GM12878 (cell line): Measurements from ENCODE around the gene ATXN7L1.

Source experiments
- BHLHE40 ChIP-seq, 2 experiments: fragments of 450-650 bp in 1 of 2; IDR thresholded peaks; 2 replicates each; pipeline ENCODE4 v1.6.1; 2011 to 2017; ENCODE audit warnings: low read depth in 2 of 2, borderline replicate concordance in 1 of 2, improper control_type of control experiment in 1 of 2, low read length in 1 of 2, mild to moderate bottlenecking in 1 of 2
- EGR1 ChIP-seq, 2 experiments: IDR thresholded peaks; 1 replicate in 1 of 2; 2 replicates in 1 of 2; pipeline ENCODE4 v1.6.1; 2011 to 2012; ENCODE audit warnings: low read depth in 2 of 2, low read length in 2 of 2, borderline replicate concordance in 1 of 2, mild to moderate bottlenecking in 1 of 2, moderate library complexity in 1 of 2
- EP300 ChIP-seq, 2 experiments: fragments of 150-350 bp in 1 of 2; IDR thresholded peaks; 2 replicates each; pipeline ENCODE4 v1.6.1; 2011 to 2012; ENCODE audit warnings: low read depth in 2 of 2, low read length in 2 of 2, borderline replicate concordance in 1 of 2, improper control_type of control experiment in 1 of 2, inconsistent platforms in 1 of 2; ENCODE audit not compliant: control insufficient read depth in 1 of 2
- HDGF ChIP-seq: fragments of 450-650 bp; IDR thresholded peaks from 2 replicates; pipeline ENCODE4 v1.6.1; 2016; ENCODE audit warnings: antibody characterized with exemption
- PBX3 ChIP-seq: IDR thresholded peaks from 2 replicates; pipeline ENCODE4 v1.6.1; 2011; ENCODE audit warnings: mild to moderate bottlenecking, low read depth, low read length, moderate library complexity; ENCODE audit not compliant: insufficient replicate concordance
- RAD21 ChIP-seq: IDR thresholded peaks from 2 replicates; pipeline ENCODE4 v1.6.1; 2011; ENCODE audit warnings: mild to moderate bottlenecking, low read depth, low read length, moderate library complexity; ENCODE audit not compliant: insufficient read depth
- SMC3 ChIP-seq: IDR thresholded peaks from 2 replicates; pipeline ENCODE4 v1.6.1; 2011; ENCODE audit warnings: low read length, improper control_type of control experiment, borderline replicate concordance
- SREBF2 ChIP-seq: IDR thresholded peaks from 2 replicates; pipeline ENCODE4 v1.6.1; 2012; ENCODE audit warnings: mild to moderate bottlenecking, low read length
- USF2 ChIP-seq: IDR thresholded peaks from 2 replicates; pipeline ENCODE4 v1.6.1; 2011; ENCODE audit warnings: low read depth, low read length, improper control_type of control experiment, borderline replicate concordance
- YY1 ChIP-seq: IDR thresholded peaks from 2 replicates; pipeline ENCODE4 v1.6.1; 2011; ENCODE audit warnings: low read depth, mild to moderate bottlenecking, low read length
- ZNF384 ChIP-seq: IDR thresholded peaks from 2 replicates; pipeline ENCODE4 v1.6.1; 2012; ENCODE audit warnings: low read depth, mild to moderate bottlenecking, low read length, improper control_type of control experiment, borderline replicate concordance
- TF ChIP-seq, protein P1 (sequence below), 3 experiments: IDR thresholded peaks in 2 of 3; conservative IDR thresholded peaks in 1 of 3; 2 replicates each; pipeline ENCODE4 v1.5.1; 2011; ENCODE audit warnings: low read depth in 3 of 3, low read length in 3 of 3, mild to moderate bottlenecking in 3 of 3, control low read depth in 2 of 3, moderate library complexity in 2 of 3, inconsistent platforms in 1 of 3, mixed read lengths in 1 of 3; ENCODE audit not compliant: control insufficient read depth in 2 of 3, insufficient read depth in 1 of 3; ENCODE audit errors: extremely low read depth in 1 of 3

- TF ChIP-seq, protein P1, sequence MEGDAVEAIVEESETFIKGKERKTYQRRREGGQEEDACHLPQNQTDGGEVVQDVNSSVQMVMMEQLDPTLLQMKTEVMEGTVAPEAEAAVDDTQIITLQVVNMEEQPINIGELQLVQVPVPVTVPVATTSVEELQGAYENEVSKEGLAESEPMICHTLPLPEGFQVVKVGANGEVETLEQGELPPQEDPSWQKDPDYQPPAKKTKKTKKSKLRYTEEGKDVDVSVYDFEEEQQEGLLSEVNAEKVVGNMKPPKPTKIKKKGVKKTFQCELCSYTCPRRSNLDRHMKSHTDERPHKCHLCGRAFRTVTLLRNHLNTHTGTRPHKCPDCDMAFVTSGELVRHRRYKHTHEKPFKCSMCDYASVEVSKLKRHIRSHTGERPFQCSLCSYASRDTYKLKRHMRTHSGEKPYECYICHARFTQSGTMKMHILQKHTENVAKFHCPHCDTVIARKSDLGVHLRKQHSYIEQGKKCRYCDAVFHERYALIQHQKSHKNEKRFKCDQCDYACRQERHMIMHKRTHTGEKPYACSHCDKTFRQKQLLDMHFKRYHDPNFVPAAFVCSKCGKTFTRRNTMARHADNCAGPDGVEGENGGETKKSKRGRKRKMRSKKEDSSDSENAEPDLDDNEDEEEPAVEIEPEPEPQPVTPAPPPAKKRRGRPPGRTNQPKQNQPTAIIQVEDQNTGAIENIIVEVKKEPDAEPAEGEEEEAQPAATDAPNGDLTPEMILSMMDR (IDR thresholded peaks at IDR 0.05 in 2 of 3, conservative IDR thresholded peaks at IDR 0.05 in 1 of 3; ENCODE audit: control insufficient read depth in 2 of 3, extremely low read depth in 1 of 3, insufficient read depth in 1 of 3, low read depth in 3 of 3, low read length in 3 of 3), result no peak
- TF ChIP-seq EP300 (IDR thresholded peaks at IDR 0.05; ENCODE audit: borderline replicate concordance in 1 of 2, control insufficient read depth in 1 of 2, low read depth in 2 of 2, low read length in 2 of 2), result no peak
- TF ChIP-seq HDGF, result no peak
- TF ChIP-seq SREBF2, result no peak
- TF ChIP-seq EGR1 (IDR thresholded peaks at IDR 0.05; ENCODE audit: borderline replicate concordance in 1 of 2, low read depth in 2 of 2, low read length in 2 of 2), result no peak
- no peak for TF ChIP-seq SMC3
- TF ChIP-seq BHLHE40 (IDR thresholded peaks at IDR 0.05; ENCODE audit: borderline replicate concordance in 1 of 2, low read depth in 2 of 2, low read length in 1 of 2), result peak; percentile 17 to 48; a peak in 1 of 4 replicates
- TF ChIP-seq USF2, result no peak
- no peak for TF ChIP-seq RAD21
- TF ChIP-seq PBX3, result no peak
- TF ChIP-seq ZNF384, result 0 out of 2 replicates have a peak, but pooled peaks have one; percentile 18
- no peak for TF ChIP-seq YY1
Observed at GRCh38 chr7:105773030-105773460, 103.4 kb downstream of the ATXN7L1 start.
